A549 (cell line): ENCODE results near the gene HPS5.

ENCODE experiments used
- HDAC2 ChIP-seq: fragments of 200-600 bp; sonication (generic); IDR thresholded peaks from 2 replicates; pipeline ENCODE4 v1.6.1; 2016
- NFE2L2 ChIP-seq: fragments of 150-350 bp; conservative IDR thresholded peaks from 2 replicates; pipeline ENCODE4 v1.6.1; 2014; ENCODE audit warnings: low read length
- POLR2A ChIP-seq: IDR thresholded peaks from 2 replicates; pipeline ENCODE4 v1.6.1; 2012; ENCODE audit warnings: mild to moderate bottlenecking, low read length
- RAD21 ChIP-seq, 2 experiments: fragments of >200 bp in 1 of 2; sonication (Bioruptor Twin) in 1 of 2; formaldehyde crosslinking in 1 of 2; IDR thresholded peaks in 1 of 2; conservative IDR thresholded peaks in 1 of 2; 2 replicates in 1 of 2; 3 replicates in 1 of 2; pipeline ENCODE4 v1.6.1; 2012 to 2018; ENCODE audit warnings: inconsistent platforms in 1 of 2
- RCOR1 ChIP-seq: fragments of 150-350 bp; IDR thresholded peaks from 2 replicates; pipeline ENCODE4 v1.6.1; 2014; ENCODE audit warnings: antibody characterized with exemption, low read length, low read depth
- TF ChIP-seq, protein P1 (sequence below): fragments of >200 bp; sonication (Bioruptor Twin); formaldehyde crosslinking; IDR thresholded peaks from 3 replicates; pipeline ENCODE4 v1.5.1; 2016

DNA sequence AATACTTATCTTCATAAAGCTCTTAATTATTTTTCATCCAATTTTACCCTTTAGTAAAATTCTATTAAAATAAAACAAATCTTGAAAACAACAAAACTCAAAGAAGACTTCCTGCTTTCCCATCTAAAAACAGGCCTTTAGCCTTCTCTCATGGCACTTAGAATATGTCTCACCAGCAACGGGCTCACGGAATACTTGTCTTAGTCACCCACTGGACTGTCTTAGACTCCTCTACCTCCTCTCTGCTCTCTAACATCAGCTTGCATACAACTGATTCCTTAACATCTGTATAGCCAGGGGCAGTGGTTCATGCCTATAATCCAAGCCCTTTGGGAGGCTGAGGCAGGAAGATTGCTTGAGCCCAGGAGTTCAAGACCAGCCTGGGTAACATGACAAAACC, 13.7 kb downstream of the HPS5 start:
- TF ChIP-seq POLR2A = no peak
- no peak for TF ChIP-seq RAD21 (conservative IDR thresholded peaks at IDR 0.05 in 1 of 2, IDR thresholded peaks at IDR 0.05 in 1 of 2)
- TF ChIP-seq HDAC2 = no peak
- TF ChIP-seq, protein P1, sequence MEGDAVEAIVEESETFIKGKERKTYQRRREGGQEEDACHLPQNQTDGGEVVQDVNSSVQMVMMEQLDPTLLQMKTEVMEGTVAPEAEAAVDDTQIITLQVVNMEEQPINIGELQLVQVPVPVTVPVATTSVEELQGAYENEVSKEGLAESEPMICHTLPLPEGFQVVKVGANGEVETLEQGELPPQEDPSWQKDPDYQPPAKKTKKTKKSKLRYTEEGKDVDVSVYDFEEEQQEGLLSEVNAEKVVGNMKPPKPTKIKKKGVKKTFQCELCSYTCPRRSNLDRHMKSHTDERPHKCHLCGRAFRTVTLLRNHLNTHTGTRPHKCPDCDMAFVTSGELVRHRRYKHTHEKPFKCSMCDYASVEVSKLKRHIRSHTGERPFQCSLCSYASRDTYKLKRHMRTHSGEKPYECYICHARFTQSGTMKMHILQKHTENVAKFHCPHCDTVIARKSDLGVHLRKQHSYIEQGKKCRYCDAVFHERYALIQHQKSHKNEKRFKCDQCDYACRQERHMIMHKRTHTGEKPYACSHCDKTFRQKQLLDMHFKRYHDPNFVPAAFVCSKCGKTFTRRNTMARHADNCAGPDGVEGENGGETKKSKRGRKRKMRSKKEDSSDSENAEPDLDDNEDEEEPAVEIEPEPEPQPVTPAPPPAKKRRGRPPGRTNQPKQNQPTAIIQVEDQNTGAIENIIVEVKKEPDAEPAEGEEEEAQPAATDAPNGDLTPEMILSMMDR = no peak
- TF ChIP-seq RCOR1 = no peak
- no peak for TF ChIP-seq NFE2L2
